Ishikawa (cell line): Measurements from ENCODE around the gene NRXN3.

Experiments used
- CEBPB ChIP-seq: IDR thresholded peaks from 2 replicates; pipeline ENCODE4 v1.6.1; 2012
- CREB1 ChIP-seq: IDR thresholded peaks from 2 replicates; pipeline ENCODE4 v1.6.1; 2012; ENCODE audit warnings: low read depth
- EGR1 ChIP-seq: IDR thresholded peaks from 2 replicates; pipeline ENCODE4 v1.6.1; 2012
- EP300 ChIP-seq: IDR thresholded peaks from 2 replicates; pipeline ENCODE4 v1.6.1; 2012; ENCODE audit warnings: borderline replicate concordance
- FOXM1 ChIP-seq: IDR thresholded peaks from 2 replicates; pipeline ENCODE4 v1.6.1; 2012; ENCODE audit warnings: low read depth, borderline replicate concordance
- NFIC ChIP-seq: IDR thresholded peaks from 2 replicates; pipeline ENCODE4 v1.6.1; 2012
- RAD21 ChIP-seq: IDR thresholded peaks from 2 replicates; pipeline ENCODE4 v1.6.1; 2012; ENCODE audit warnings: low read depth
- TAF1 ChIP-seq: IDR thresholded peaks from 2 replicates; pipeline ENCODE4 v1.6.1; 2012; ENCODE audit warnings: low read depth, mild to moderate bottlenecking
- TCF12 ChIP-seq: IDR thresholded peaks from 2 replicates; pipeline ENCODE4 v1.6.1; 2012; ENCODE audit warnings: low read depth
- TEAD4 ChIP-seq: IDR thresholded peaks from 2 replicates; pipeline ENCODE4 v1.6.1; 2012
- YY1 ChIP-seq: IDR thresholded peaks from 2 replicates; pipeline ENCODE4 v1.6.1; 2012; ENCODE audit warnings: low read depth
- ZBTB7A ChIP-seq: IDR thresholded peaks from 2 replicates; pipeline ENCODE4 v1.6.1; 2012; ENCODE audit warnings: low read depth
- TF ChIP-seq, protein P1 (sequence below): IDR thresholded peaks from 2 replicates; pipeline ENCODE4 v1.6.1; 2012
- TF ChIP-seq, protein P2 (sequence below): IDR thresholded peaks from 2 replicates; pipeline ENCODE4 v1.6.1; 2012; ENCODE audit warnings: low read depth, mild to moderate bottlenecking
- TF ChIP-seq, protein P3 (sequence below): IDR thresholded peaks from 2 replicates; pipeline ENCODE4 v1.6.1; 2012

NRXN3 gene

DNA sequence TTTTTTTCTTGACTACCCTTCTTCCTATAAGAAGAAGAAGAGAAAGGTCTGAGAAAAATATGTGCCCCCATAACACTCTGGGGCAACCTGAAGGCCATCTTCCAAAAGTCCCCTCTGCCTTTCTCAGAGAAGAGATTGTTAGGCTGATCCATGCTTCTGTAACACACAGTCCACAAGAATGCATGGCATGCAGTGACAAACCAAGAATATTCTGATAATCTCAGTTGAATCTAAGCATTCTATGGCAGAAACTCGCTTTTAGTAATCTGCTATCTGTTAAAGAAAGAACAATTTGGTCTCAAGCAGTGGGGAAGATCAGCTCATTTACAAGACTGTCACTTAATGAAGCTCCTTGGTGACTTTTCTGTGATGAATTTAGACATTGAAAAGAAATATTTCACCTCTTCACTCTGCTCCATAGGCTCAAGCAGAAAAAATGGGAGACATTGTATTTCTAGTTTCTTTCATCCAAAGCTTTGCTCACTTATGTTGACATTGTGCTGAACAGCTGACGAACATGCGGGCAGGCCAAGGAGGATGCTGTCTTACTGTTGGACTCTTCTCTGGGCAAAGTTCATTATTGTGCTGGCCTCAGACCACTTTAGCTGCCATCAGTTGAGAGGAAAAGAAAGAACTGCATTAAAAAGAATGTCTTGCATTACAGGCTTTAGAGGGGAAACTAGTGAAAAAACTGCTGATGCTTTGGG lies 1084.0 kb downstream of the NRXN3 start:
- TF ChIP-seq CREB1 (no peak), ZBTB7A (no peak), EP300 (no peak), NFIC (no peak), YY1 (no peak), TEAD4 (no peak), TCF12 (no peak), FOXM1 (no peak), RAD21 (no peak), EGR1 (no peak), CEBPB (no peak)
- TF ChIP-seq, protein P1, sequence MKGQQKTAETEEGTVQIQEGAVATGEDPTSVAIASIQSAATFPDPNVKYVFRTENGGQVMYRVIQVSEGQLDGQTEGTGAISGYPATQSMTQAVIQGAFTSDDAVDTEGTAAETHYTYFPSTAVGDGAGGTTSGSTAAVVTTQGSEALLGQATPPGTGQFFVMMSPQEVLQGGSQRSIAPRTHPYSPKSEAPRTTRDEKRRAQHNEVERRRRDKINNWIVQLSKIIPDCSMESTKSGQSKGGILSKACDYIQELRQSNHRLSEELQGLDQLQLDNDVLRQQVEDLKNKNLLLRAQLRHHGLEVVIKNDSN, result no peak
- TF ChIP-seq, protein P2, sequence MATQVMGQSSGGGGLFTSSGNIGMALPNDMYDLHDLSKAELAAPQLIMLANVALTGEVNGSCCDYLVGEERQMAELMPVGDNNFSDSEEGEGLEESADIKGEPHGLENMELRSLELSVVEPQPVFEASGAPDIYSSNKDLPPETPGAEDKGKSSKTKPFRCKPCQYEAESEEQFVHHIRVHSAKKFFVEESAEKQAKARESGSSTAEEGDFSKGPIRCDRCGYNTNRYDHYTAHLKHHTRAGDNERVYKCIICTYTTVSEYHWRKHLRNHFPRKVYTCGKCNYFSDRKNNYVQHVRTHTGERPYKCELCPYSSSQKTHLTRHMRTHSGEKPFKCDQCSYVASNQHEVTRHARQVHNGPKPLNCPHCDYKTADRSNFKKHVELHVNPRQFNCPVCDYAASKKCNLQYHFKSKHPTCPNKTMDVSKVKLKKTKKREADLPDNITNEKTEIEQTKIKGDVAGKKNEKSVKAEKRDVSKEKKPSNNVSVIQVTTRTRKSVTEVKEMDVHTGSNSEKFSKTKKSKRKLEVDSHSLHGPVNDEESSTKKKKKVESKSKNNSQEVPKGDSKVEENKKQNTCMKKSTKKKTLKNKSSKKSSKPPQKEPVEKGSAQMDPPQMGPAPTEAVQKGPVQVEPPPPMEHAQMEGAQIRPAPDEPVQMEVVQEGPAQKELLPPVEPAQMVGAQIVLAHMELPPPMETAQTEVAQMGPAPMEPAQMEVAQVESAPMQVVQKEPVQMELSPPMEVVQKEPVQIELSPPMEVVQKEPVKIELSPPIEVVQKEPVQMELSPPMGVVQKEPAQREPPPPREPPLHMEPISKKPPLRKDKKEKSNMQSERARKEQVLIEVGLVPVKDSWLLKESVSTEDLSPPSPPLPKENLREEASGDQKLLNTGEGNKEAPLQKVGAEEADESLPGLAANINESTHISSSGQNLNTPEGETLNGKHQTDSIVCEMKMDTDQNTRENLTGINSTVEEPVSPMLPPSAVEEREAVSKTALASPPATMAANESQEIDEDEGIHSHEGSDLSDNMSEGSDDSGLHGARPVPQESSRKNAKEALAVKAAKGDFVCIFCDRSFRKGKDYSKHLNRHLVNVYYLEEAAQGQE, result no peak
- TF ChIP-seq, protein P3, sequence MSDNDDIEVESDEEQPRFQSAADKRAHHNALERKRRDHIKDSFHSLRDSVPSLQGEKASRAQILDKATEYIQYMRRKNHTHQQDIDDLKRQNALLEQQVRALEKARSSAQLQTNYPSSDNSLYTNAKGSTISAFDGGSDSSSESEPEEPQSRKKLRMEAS, result no peak

DNA sequence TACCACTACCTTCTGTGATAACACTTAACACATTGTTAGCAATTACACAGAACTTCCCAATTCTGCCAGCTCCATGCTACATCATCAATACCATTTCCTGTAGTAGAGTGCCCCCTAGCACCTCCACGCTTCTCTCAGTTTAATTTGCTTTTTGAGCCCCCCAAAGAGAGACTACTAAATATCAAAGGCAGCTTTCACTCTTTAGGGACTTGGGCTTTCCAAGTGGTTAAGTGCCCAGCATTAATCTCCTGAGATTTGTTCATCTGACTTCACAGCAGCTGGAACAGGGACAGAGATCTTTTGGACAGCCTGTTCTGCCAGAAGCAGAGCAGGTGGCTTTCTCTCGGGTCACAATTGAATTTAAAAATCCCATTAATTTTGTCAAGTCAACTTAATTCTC lies 1086.2 kb downstream of the NRXN3 start:
- no peak for TF ChIP-seq CREB1
- no peak for TF ChIP-seq TEAD4
- TF ChIP-seq, protein P3, result no peak
- no peak for TF ChIP-seq EP300
- TF ChIP-seq CEBPB, result no peak
- no peak for TF ChIP-seq NFIC
- TF ChIP-seq EGR1, result no peak
- no peak for TF ChIP-seq YY1
- TF ChIP-seq, protein P1, result no peak
- TF ChIP-seq TCF12, result no peak
- TF ChIP-seq ZBTB7A, result no peak
- no peak for TF ChIP-seq FOXM1
- TF ChIP-seq TAF1, result no peak
- TF ChIP-seq, protein P2, result no peak
- no peak for TF ChIP-seq RAD21

GRCh38 chr14:79260406-79260805 lies 1090.2 kb downstream of the NRXN3 start:
- TF ChIP-seq EGR1 (no peak), YY1 (no peak)
- TF ChIP-seq, protein P1, result no peak

GRCh38 chr14:79265366-79265946 lies 1095.3 kb downstream of the NRXN3 start:
- TF ChIP-seq CEBPB (no peak), EP300 (no peak)

DNA sequence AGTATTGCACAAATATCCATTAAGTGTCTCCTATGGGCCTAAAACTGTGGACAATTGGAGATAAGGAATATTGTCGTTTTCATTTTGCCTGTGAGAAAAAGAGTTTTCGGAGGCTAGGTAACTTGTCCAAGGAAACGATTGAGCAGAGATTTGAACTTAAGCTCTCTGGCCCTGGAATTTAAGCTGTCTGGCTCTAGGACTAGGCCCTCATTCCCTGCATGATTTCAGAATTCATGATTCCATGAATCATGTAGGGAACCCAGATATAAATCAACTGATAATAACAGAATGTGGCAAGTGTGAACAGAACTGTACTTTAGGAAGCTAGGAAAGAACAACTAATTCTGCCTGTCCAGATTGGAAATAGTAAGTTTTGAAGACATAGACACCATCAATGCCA lies 1100.2 kb downstream of the NRXN3 start:
- TF ChIP-seq FOXM1 (no peak), ZBTB7A (no peak), TCF12 (no peak), TAF1 (no peak), EP300 (no peak), CREB1 (no peak), YY1 (no peak), CEBPB (no peak), TEAD4 (no peak), EGR1 (no peak), NFIC (no peak), RAD21 (no peak)
- TF ChIP-seq, protein P1, result no peak
- TF ChIP-seq, protein P2, result no peak
- TF ChIP-seq, protein P3, result no peak
